ENCODE measurements around the gene CHURC1. TPM values are rescaled to one million over a fixed set of nuclear protein-coding genes. Genes with fewer than 3 reads are reported as not detected.

CHURC1 gene
- total RNA-seq, 4 donors from 2014 or later: 88.0 to 183 (median 114) TPM

DNA sequence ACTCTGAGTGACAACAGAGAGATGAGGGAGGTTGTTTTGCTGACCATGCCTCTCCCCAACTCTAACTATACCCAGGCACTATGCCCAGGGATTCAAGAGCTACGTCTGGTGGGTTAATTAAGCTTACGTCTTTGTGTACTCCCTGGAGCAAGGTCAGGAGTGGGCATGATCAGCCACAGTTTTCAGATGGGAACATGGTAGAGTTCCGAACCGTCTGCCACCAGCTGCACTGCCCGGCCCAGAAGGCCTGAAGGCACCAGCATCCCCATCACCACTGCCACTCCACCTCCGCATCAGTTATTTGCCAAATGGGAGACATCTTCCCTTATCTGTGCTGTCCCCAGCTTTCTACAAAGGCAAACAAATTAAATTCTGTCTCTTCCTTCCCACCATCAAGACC is 39.4 kb downstream of the CHURC1 start:
- Histone ChIP-seq H3K36me3 (peaks cover 0 to 20% of the 10 kb centered on the region in 2 donors), H3K4me3 (no peak overlapping the region), H3K9me3 (no peaks in the 10 kb centered on the region), H3K27ac (no peak overlapping the region), H3K27me3 (no peaks in the 10 kb centered on the region), H3K4me1 (peaks cover 0 to 6% (median 0%) of the 10 kb centered on the region in 3 donors)
- ATAC-seq: no peak
- TF ChIP-seq POLR2A (IDR thresholded peaks at IDR 0.05) (no peak), POLR2AphosphoS5 (IDR thresholded peaks at IDR 0.05) (no peak), EP300 (IDR thresholded peaks at IDR 0.05) (no peak)
- TF ChIP-seq, protein P1, sequence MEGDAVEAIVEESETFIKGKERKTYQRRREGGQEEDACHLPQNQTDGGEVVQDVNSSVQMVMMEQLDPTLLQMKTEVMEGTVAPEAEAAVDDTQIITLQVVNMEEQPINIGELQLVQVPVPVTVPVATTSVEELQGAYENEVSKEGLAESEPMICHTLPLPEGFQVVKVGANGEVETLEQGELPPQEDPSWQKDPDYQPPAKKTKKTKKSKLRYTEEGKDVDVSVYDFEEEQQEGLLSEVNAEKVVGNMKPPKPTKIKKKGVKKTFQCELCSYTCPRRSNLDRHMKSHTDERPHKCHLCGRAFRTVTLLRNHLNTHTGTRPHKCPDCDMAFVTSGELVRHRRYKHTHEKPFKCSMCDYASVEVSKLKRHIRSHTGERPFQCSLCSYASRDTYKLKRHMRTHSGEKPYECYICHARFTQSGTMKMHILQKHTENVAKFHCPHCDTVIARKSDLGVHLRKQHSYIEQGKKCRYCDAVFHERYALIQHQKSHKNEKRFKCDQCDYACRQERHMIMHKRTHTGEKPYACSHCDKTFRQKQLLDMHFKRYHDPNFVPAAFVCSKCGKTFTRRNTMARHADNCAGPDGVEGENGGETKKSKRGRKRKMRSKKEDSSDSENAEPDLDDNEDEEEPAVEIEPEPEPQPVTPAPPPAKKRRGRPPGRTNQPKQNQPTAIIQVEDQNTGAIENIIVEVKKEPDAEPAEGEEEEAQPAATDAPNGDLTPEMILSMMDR (IDR thresholded peaks at IDR 0.05): no peak
- 88 to 98% methylated on average over 6 of the region's 6 CpGs for WGBS, 2 donors (ENCODE audit: low coverage in 1 of 2)

DNA sequence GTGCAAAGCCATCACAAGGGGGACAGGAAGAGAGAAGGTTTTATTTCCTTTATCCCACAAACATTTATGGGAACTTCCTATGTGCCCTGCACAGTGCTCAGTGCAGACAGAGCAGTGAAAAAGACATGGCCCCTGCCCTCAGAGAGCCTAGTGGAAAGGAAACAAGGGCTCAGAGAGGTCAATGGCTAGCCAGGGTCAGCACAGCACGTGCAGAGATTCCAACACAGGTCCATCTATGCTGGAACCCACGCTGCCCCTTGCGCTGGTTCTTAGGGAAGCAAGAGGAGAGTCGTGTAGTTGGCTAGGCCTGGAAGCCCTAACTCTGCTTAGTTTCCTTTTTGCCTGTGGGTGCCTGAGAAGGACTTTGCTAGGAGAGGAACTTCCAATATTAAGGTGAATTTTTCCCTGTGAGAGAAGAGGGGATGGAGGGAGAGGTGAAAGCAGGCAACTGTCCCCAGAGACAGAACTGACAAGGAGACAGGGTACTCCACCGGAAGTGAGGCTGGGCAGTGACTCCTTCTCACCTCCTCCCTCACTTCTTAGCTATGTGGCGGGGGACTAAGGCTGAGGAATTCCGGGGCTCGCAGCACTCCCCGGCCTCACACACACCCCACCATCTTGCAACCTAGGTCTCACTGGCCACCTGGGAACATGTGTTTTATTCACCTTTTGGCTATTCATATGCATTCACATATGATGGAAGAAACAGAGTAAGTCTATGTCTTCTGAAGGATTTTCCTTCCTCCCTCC is 40.4 kb downstream of the CHURC1 start:
- H3K36me3 ChIP-seq: peaks cover 0 to 19% of the 10 kb centered on the region in 2 donors
- no peaks in the 10 kb centered on the region for H3K27me3 ChIP-seq
- no peak for TF ChIP-seq POLR2AphosphoS5 (IDR thresholded peaks at IDR 0.05)
- no peak for TF ChIP-seq EP300 (IDR thresholded peaks at IDR 0.05)
- TF ChIP-seq, protein P1 (IDR thresholded peaks at IDR 0.05): no peak
- TF ChIP-seq POLR2A (IDR thresholded peaks at IDR 0.05): no peak
- H3K9me3 ChIP-seq: no peaks in the 10 kb centered on the region
- no peak overlapping the region for H3K27ac ChIP-seq
- WGBS, 2 donors (ENCODE audit: low coverage in 1 of 2): 80% methylated on average over 7 of the region's 9 CpGs; no CpG with 5 or more reads in 1 of the 2 donors
- no peak for ATAC-seq
- H3K4me1 ChIP-seq: peaks cover 0 to 6% (median 0%) of the 10 kb centered on the region in 3 donors
- no peak overlapping the region for H3K4me3 ChIP-seq

DNA sequence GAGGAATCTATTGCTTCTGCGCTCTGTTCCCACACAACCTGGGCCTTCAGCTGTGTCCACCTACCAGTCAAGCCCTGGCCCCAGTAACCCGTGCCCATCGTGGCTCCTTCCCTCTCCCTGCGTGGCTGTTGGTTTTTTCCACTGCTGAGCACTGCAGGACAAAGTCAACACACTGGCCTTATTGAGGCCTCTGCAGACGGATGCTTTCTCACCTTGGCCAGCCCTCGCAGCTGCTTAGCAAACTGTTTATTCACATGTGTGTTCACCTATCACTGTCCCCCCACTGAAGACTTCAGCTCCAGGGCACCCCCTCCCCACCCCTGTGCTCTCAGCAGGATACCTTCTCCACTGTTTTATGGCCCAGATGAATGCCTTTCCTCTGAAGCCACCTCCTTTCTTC is 41.0 kb downstream of the CHURC1 start:
- H3K27me3 ChIP-seq: no peaks in the 10 kb centered on the region
- H3K4me1 ChIP-seq: peaks cover 0 to 6% (median 0%) of the 10 kb centered on the region in 3 donors
- peaks cover 0 to 13% of the 10 kb centered on the region in 2 donors for H3K36me3 ChIP-seq
- no peak overlapping the region for H3K27ac ChIP-seq
- H3K4me3 ChIP-seq: no peak overlapping the region
- no peak for ATAC-seq
- H3K9me3 ChIP-seq: no peaks in the 10 kb centered on the region
- WGBS, 2 donors (ENCODE audit: low coverage in 1 of 2): 54 to 83% methylated on average over 4 to 6 of the region's 6 CpGs
- no peak for TF ChIP-seq POLR2AphosphoS5 (IDR thresholded peaks at IDR 0.05)
- no peak for TF ChIP-seq EP300 (IDR thresholded peaks at IDR 0.05)
- TF ChIP-seq, protein P1 (IDR thresholded peaks at IDR 0.05): no peak
- no peak for TF ChIP-seq POLR2A (IDR thresholded peaks at IDR 0.05)

DNA sequence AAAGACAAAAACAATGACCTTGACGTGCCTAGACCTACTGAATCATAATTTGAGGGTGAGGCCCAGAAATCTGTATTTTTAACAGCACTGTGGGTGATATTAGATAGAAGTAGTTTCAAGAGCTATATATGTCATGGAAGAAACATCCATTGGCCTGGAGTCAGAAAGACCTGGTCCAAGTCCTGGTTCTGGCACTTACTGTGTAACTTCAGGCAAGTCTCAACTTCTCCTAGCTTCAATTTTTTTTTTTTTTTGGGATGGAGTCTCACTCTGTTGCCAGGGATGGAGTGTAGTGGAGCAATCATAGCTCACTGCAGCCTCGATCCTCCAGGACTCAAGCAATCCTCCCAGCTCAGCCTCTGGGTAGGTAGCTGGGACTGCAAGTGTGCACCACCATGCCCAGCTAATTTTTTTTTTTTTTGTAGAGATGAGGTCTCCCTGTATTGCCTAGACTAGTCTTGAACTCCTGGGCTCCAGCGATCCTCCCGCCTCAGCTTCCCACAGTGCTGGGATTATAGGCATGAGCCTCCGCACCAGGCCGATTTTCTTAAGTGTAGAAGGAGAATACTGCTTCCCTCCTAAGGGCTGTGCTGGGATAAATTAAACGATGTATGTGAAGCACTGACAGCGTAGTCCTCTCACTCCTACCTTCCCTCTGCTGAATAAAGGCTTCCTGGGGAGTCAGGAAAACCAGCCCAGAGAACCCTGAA is 42.6 kb downstream of the CHURC1 start:
- peaks cover 0 to 2% (median 0%) of the 10 kb centered on the region in 3 donors for H3K4me1 ChIP-seq
- no peaks in the 10 kb centered on the region for H3K27me3 ChIP-seq
- TF ChIP-seq POLR2A (IDR thresholded peaks at IDR 0.05) (no peak), POLR2AphosphoS5 (IDR thresholded peaks at IDR 0.05) (no peak), EP300 (IDR thresholded peaks at IDR 0.05) (no peak)
- TF ChIP-seq, protein P1 (IDR thresholded peaks at IDR 0.05): no peak
- peaks cover 0 to 5% of the 10 kb centered on the region in 2 donors for H3K36me3 ChIP-seq
- H3K9me3 ChIP-seq: no peaks in the 10 kb centered on the region
- no peak overlapping the region for H3K4me3 ChIP-seq
- H3K27ac ChIP-seq: no peak overlapping the region
- no peak for ATAC-seq
- 88 to 100% methylated on average over 1 to 4 of the region's 8 CpGs for WGBS, 2 donors (ENCODE audit: low coverage in 1 of 2)

All from gastroesophageal sphincter (tissue), 4 donors.